ENCODE measurements around the gene PDPR.
"Not testable (repeated sequence)": the region's sequence is repeated elsewhere in the genome, so short reads cannot be mapped to it uniquely, and the experiment has no call there.

GRCh38 chr16:70173916-70174315, 59.8 kb downstream of the PDPR start:
- not testable (repeated sequence) for TF ChIP-seq CTCF, POLR2A (IDR thresholded peaks at IDR 0.05)

Data from Peyer's patch (tissue), 4 donors.